NB4 (cell line): ENCODE measurements around the gene GORASP1.

Source experiments
- POLR2A ChIP-seq: IDR thresholded peaks from 2 replicates; pipeline ENCODE4 v1.6.1; 2011; ENCODE audit warnings: mild to moderate bottlenecking; ENCODE audit not compliant: insufficient read length; ENCODE audit errors: extremely low read depth
- TF ChIP-seq, protein P1 (sequence below): IDR thresholded peaks from one replicate; pipeline ENCODE4 v1.5.1; 2012; ENCODE audit warnings: low read depth, low read length

DNA sequence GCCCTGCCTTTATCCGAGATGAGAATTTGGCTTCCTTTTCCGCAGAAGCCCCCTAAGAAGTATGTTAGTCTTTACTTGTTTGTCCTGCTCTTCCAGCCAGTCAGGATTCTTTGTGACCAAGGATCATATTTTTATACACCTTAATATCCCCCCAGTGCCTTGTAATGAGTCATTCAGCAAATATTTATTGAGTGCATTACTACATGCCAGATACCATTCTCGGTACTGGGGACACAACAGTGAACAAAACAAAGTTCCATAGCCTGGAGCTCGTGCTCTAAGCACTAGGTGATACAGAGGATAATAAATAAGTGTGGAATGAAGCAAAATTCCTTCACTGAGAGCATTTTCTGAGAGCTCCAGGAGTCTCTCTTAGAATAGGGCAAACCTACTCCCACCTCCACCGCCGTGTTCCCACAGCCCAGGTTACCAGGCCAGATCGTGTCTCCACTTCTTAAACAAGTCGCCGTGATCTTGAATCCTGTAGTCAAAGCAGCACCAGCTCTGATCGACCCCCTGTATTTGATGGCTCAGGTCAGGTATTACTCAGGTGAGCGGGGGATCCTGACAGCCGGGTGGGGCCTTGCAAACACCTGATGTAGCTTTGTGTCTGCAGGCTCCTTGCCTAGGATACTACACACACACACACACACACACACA lies 18.5 kb upstream of the GORASP1 start:
- TF ChIP-seq, protein P1, sequence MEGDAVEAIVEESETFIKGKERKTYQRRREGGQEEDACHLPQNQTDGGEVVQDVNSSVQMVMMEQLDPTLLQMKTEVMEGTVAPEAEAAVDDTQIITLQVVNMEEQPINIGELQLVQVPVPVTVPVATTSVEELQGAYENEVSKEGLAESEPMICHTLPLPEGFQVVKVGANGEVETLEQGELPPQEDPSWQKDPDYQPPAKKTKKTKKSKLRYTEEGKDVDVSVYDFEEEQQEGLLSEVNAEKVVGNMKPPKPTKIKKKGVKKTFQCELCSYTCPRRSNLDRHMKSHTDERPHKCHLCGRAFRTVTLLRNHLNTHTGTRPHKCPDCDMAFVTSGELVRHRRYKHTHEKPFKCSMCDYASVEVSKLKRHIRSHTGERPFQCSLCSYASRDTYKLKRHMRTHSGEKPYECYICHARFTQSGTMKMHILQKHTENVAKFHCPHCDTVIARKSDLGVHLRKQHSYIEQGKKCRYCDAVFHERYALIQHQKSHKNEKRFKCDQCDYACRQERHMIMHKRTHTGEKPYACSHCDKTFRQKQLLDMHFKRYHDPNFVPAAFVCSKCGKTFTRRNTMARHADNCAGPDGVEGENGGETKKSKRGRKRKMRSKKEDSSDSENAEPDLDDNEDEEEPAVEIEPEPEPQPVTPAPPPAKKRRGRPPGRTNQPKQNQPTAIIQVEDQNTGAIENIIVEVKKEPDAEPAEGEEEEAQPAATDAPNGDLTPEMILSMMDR = no peak
- no peak for TF ChIP-seq POLR2A
